Heart left ventricle (tissue), 13 donors: ENCODE results near the gene COL27A1.

Source experiments
- POLR2A ChIP-seq, 2 donors: fragments of 450-650 bp; IDR thresholded peaks; one replicate each; pipeline ENCODE4 v1.6.1; 2017; ENCODE audit warnings: antibody characterized with exemption in 2 of 2, mild to moderate bottlenecking in 2 of 2, moderate library complexity in 2 of 2
- TF ChIP-seq, protein P1 (sequence below), 12 donors: fragments of 200-600 bp; sonication (generic) in 4 of 12; IDR thresholded peaks; one replicate each; pipeline versions ENCODE4 v1.5.0 to v1.8.0; 2018 to 2022; ENCODE audit warnings: antibody characterized with exemption in 12 of 12, mild to moderate bottlenecking in 5 of 12
- donor health status: ischemic (EF 13 %, LVEDD 7.1; RV severe dilation, severe dysfunction).
- donor health status: DM: no; HTN: yes; CAD: no.
- donor health status: DM: no; HTN: no; CAD: no.
- donor health status: ischemic (EF 25% LVEDD 6.9; RV normal size, moderate dysfunction).
- donor health status: ischemic (EF 25% LVEDD 5.7; RV mildly dilated, moderate dysfunction).
- donor health status: ischemic (EF 35%, LVEDD 5.7; RV mildly dilated, moderate dysfunction).
- donor health status: nonischemic (EF 11% LVEDD 7.7; RV severe dilation, severe dysfunction).
- donor health status: DM: yes; HTN: yes; CAD: no.
- donor health status: PGD.
- donor health status: ischemic (EF 29% LVEDD 5.4; RV normal size, mild dysfunction).
- donor health status: nonischemic (EF 23%, LVEDD 6.1; RV moderate dilation, normal function).

DNA sequence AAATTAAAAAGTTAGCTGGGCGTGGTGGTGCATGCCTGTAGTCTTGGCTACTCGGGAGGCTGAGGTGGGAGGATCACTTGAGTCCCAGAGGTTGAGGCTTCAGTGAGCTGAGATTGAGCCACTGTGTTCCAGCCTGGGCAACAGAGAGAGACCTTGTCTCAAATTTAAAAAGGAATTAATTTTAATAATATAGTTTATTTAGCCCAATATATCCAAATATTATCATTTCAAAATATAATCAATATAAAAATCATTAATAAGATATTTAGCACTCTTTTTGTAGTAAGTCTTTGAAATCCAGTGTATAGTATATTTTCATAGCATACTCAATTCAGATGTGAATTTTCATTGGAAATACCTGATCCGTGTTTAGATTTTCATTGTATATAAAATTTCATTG, 124.4 kb downstream of the COL27A1 start:
- TF ChIP-seq, protein P1, sequence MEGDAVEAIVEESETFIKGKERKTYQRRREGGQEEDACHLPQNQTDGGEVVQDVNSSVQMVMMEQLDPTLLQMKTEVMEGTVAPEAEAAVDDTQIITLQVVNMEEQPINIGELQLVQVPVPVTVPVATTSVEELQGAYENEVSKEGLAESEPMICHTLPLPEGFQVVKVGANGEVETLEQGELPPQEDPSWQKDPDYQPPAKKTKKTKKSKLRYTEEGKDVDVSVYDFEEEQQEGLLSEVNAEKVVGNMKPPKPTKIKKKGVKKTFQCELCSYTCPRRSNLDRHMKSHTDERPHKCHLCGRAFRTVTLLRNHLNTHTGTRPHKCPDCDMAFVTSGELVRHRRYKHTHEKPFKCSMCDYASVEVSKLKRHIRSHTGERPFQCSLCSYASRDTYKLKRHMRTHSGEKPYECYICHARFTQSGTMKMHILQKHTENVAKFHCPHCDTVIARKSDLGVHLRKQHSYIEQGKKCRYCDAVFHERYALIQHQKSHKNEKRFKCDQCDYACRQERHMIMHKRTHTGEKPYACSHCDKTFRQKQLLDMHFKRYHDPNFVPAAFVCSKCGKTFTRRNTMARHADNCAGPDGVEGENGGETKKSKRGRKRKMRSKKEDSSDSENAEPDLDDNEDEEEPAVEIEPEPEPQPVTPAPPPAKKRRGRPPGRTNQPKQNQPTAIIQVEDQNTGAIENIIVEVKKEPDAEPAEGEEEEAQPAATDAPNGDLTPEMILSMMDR (IDR thresholded peaks at IDR 0.05), result no peak
- no peak for TF ChIP-seq POLR2A (IDR thresholded peaks at IDR 0.05)
